ENCODE results near the gene DNAJB8. TPM values are rescaled to one million over a fixed set of nuclear protein-coding genes. Genes with fewer than 3 reads are reported as not detected.

DNAJB8 gene
- total and polyA plus RNA-seq, 9 of the 15 experiments (the other 6 are each of a cell fraction or from before 2014, with no cell fraction given) = not detected

DNA sequence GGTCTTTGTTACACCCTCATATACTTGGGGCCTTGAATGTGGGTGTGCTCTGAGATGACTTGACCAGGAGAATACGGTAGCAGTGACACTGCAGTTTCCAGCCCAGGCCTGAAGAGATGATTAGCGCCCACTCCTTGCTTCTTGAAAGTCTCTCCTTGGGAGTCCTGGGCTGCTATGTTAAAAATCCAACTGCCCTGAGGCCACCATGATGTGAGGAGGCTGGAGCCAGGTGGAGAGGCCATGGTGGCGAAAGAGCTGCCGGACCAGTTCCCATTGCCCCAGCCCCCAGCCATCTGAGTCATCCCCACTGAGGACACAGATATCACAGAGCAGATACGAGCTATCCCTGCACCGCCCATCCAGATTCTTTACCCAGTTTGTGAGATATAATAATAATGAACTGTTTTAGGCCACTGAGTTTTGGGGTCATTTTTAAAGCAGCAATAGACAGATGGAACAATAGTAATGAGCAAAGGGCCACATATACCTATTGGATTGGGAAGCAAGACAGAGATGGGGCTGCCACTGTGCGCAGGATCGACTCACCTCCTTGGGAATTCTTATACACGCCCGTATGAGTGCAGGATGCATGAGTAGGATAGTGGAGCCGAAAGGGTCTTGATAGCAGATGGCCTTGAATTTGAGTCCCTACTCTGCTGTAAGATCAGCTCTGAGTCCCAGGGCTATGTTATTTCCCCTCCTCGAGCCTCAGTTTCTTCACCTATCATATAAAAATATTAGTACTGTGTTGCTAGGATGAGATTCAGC is 38.5 kb upstream of the DNAJB8 start:
- WGBS (ENCODE audit: insufficient coverage, low coverage, missing lambda C conversion rate) = 47% methylated on average over 12 of the region's 12 CpGs
- Histone ChIP-seq H3K4me3 (no peak overlapping the region), H3K27ac (ENCODE audit: extremely low read depth, low read depth, low read length) (peak overlapping the region; percentile 71), H4K20me1 (replicated peaks; ENCODE audit: control insufficient read depth, insufficient read depth, low read length) (no peaks in the 10 kb centered on the region), H3K36me3 (ENCODE audit: control insufficient read depth, insufficient read depth, low read length) (no peaks in the 10 kb centered on the region), H3K27me3 (ENCODE audit: control insufficient read depth in 2 of 2, insufficient read depth in 2 of 2, low read length in 2 of 2) (no peaks in the 10 kb centered on the region), H3K9ac (ENCODE audit: insufficient read depth in 1 of 2, low read depth in 2 of 2, low read length in 2 of 2) (peak overlapping the region; percentile 13 to 64; a peak in 3 of 4 replicates), H3K9me1 (ENCODE audit: control insufficient read depth, insufficient read depth, low read length) (peaks cover 5% of the 10 kb centered on the region), H3K9me3 (replicated peaks; ENCODE audit: control insufficient read depth, insufficient read depth, low read depth, low read length) (peaks cover 6% of the 10 kb centered on the region), H3K79me2 (ENCODE audit: control insufficient read depth, insufficient read depth, low read length) (no peaks in the 10 kb centered on the region), H2AFZ (ENCODE audit: low read depth, low read length) (peak overlapping the region; percentile 76), H3K4me1 (replicated peaks in 1 of 2; ENCODE audit: control insufficient read depth in 2 of 2, insufficient read depth in 2 of 2, low read length in 2 of 2) (peaks cover 14 to 23% of the 10 kb centered on the region in 2 experiments; a peak in 4 of 5 replicates), H3K4me2 (ENCODE audit: insufficient read depth, low read length) (peak overlapping the region; percentile 33)
- no TSS peak for BruUV-seq (replicated peaks)
- ChIA-PET CTCF (ENCODE audit: low intra/inter-chr PET ratio) (no interaction called here), POLR2A (interaction anchor here (0.6 to 2.2 kb wide), 7 partner anchors 13 to 347 kb away, joined by 3 to 6 read pairs (median 3); no protein-coding TSS in a partner anchor)
- DNase-seq (ENCODE audit: extremely low read depth in 1 of 4, low spot score in 3 of 4) = peak in 2 of 4 experiments; percentile 65 to 73
- in situ Hi-C loops (cut with MboI) = no loop called here
- peak; percentile 85 for ATAC-seq
- intact Hi-C loops (cut with micrococcal nuclease) = loop anchor here (5.0 kb wide), 1 partner anchor 42 kb away; no protein-coding TSS in a partner anchor
- peak; percentile 91 for FAIRE-seq
- TF ChIP-seq NFIX (CRISPR knock-in tag; IDR thresholded peaks at IDR 0.05; ENCODE audit: low read depth) (no peak), POLR2G (IDR thresholded peaks at IDR 0.05; ENCODE audit: low read depth, low read length) (0 out of 2 replicates have a peak, but pooled peaks have one; percentile 23), BRF1 (IDR thresholded peaks at IDR 0.05; ENCODE audit: borderline replicate concordance, extremely low read depth, insufficient read length) (no peak)
- TF ChIP-seq, protein P1, sequence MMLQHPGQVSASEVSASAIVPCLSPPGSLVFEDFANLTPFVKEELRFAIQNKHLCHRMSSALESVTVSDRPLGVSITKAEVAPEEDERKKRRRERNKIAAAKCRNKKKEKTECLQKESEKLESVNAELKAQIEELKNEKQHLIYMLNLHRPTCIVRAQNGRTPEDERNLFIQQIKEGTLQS (IDR thresholded peaks at IDR 0.05) = peak; percentile 81
- TF ChIP-seq, protein P1 (CRISPR knock-in tag; conservative IDR thresholded peaks at IDR 0.05) = no peak
- TF ChIP-seq, protein P2, sequence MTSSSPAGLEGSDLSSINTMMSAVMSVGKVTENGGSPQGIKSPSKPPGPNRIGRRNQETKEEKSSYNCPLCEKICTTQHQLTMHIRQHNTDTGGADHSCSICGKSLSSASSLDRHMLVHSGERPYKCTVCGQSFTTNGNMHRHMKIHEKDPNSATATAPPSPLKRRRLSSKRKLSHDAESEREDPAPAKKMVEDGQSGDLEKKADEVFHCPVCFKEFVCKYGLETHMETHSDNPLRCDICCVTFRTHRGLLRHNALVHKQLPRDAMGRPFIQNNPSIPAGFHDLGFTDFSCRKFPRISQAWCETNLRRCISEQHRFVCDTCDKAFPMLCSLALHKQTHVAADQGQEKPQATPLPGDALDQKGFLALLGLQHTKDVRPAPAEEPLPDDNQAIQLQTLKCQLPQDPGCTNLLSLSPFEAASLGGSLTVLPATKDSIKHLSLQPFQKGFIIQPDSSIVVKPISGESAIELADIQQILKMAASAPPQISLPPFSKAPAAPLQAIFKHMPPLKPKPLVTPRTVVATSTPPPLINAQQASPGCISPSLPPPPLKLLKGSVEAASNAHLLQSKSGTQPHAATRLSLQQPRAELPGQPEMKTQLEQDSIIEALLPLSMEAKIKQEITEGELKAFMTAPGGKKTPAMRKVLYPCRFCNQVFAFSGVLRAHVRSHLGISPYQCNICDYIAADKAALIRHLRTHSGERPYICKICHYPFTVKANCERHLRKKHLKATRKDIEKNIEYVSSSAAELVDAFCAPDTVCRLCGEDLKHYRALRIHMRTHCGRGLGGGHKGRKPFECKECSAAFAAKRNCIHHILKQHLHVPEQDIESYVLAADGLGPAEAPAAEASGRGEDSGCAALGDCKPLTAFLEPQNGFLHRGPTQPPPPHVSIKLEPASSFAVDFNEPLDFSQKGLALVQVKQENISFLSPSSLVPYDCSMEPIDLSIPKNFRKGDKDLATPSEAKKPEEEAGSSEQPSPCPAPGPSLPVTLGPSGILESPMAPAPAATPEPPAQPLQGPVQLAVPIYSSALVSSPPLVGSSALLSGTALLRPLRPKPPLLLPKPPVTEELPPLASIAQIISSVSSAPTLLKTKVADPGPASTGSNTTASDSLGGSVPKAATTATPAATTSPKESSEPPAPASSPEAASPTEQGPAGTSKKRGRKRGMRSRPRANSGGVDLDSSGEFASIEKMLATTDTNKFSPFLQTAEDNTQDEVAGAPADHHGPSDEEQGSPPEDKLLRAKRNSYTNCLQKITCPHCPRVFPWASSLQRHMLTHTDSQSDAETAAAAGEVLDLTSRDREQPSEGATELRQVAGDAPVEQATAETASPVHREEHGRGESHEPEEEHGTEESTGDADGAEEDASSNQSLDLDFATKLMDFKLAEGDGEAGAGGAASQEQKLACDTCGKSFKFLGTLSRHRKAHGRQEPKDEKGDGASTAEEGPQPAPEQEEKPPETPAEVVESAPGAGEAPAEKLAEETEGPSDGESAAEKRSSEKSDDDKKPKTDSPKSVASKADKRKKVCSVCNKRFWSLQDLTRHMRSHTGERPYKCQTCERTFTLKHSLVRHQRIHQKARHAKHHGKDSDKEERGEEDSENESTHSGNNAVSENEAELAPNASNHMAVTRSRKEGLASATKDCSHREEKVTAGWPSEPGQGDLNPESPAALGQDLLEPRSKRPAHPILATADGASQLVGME (CRISPR knock-in tag; IDR thresholded peaks at IDR 0.05) = no peak
- TF ChIP-seq, protein P3, sequence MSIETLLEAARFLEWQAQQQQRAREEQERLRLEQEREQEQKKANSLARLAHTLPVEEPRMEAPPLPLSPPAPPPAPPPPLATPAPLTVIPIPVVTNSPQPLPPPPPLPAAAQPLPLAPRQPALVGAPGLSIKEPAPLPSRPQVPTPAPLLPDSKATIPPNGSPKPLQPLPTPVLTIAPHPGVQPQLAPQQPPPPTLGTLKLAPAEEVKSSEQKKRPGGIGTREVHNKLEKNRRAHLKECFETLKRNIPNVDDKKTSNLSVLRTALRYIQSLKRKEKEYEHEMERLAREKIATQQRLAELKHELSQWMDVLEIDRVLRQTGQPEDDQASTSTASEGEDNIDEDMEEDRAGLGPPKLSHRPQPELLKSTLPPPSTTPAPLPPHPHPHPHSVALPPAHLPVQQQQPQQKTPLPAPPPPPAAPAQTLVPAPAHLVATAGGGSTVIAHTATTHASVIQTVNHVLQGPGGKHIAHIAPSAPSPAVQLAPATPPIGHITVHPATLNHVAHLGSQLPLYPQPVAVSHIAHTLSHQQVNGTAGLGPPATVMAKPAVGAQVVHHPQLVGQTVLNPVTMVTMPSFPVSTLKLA (conservative IDR thresholded peaks at IDR 0.05) = 0 out of 4 replicates have a peak, but pooled peaks of 1 of the 2 experiments have one; percentile 15

Measured in K562 (cell line).